ENCODE data around the gene PSME4. TPM values are rescaled to one million over a fixed set of nuclear protein-coding genes. Genes with fewer than 3 reads are reported as not detected.

PSME4 gene
- total and polyA plus RNA-seq, 10 of the 15 experiments (the other 5 are each of a cell fraction or from before 2014, with no cell fraction given): 11.1 to 56.2 (median 32.1) TPM

DNA sequence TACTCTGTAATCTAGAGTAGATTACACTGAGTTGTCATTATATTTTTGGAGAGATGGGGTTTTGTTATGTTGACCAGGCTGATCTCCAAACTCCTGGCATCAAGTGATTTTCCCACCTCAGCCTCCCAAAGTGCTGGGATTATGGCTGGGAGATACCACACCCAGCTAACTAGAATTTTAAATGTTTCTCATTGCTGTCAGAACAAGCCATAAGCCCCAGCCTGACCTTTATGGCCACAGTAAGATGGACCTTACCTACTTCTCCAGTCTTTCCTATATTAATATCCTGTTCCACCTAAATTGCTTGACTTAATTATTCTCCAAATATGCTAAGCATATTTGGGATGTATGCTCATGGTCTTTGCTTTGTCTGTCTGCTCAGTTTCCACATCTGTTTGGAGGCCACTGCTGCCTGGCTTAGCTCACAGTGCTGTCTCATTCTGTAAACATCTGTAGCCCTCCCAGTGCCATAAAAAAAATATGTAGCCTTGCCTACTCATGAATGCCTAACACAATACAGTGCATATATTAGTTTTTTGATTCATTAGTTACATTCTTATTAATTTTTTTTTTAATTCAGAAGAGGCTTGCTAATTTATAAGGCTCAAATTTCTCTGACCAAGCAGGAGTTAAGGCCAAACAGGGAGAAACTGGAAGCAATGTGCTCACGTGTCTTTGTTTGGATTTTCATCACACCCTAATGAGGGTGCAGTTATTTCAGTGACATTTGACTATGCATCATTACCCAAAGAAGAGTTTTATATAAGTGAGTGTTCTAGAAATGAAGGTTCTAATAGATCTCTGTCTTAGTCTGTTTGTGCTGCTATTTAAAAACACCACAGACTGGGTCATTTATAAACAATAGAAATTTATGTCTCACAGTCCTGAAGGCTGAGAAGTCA is 45.3 kb upstream of the PSME4 start:
- intact Hi-C loops (cut with micrococcal nuclease; ENCODE audit: unreplicated experiment): no loop called here
- CTCF ChIA-PET: no interaction called here

More for the DNA sequence above, 45.3 kb upstream of the PSME4 start:
- ATAC-seq (no peak), DNase-seq (ENCODE audit: low read depth, low spot score) (no peak), FAIRE-seq (no peak)
- no peak overlapping the region for H3K4me2 ChIP-seq (ENCODE audit: control insufficient read depth, insufficient read depth)
- POLR2A ChIA-PET: interaction anchor here (0.6 to 0.7 kb wide), 2 partner anchors 224 to 784 kb away, joined by 3 to 4 read pairs; no protein-coding TSS in a partner anchor
- BruUV-seq (replicated peaks): no TSS peak
- H3K9me3 ChIP-seq (replicated peaks; ENCODE audit: control insufficient read depth, insufficient read depth, low read length): no peaks in the 10 kb centered on the region; the same call in 2 of the 3 replicates
- no peak for TF ChIP-seq RELA (IDR thresholded peaks at IDR 0.05; ENCODE audit: borderline replicate concordance, partially characterized antibody)
- no peak for TF ChIP-seq CBX5 (IDR thresholded peaks at IDR 0.05; ENCODE audit: low read depth)
- TF ChIP-seq BHLHE40 (IDR thresholded peaks at IDR 0.05; ENCODE audit: borderline replicate concordance in 1 of 2, low read depth in 2 of 2, low read length in 1 of 2): no peak
- no peak for TF ChIP-seq ESRRA (IDR thresholded peaks at IDR 0.05; ENCODE audit: low read length)
- TF ChIP-seq, protein P1, sequence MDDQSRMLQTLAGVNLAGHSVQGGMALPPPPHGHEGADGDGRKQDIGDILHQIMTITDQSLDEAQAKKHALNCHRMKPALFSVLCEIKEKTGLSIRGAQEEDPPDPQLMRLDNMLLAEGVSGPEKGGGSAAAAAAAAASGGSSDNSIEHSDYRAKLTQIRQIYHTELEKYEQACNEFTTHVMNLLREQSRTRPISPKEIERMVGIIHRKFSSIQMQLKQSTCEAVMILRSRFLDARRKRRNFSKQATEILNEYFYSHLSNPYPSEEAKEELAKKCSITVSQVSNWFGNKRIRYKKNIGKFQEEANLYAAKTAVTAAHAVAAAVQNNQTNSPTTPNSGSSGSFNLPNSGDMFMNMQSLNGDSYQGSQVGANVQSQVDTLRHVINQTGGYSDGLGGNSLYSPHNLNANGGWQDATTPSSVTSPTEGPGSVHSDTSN (IDR thresholded peaks at IDR 0.05; ENCODE audit: insufficient replicate concordance, low read depth, low read length): no peak
- no peak for TF ChIP-seq ZSCAN29 (IDR thresholded peaks at IDR 0.05)
- TF ChIP-seq, protein P2, sequence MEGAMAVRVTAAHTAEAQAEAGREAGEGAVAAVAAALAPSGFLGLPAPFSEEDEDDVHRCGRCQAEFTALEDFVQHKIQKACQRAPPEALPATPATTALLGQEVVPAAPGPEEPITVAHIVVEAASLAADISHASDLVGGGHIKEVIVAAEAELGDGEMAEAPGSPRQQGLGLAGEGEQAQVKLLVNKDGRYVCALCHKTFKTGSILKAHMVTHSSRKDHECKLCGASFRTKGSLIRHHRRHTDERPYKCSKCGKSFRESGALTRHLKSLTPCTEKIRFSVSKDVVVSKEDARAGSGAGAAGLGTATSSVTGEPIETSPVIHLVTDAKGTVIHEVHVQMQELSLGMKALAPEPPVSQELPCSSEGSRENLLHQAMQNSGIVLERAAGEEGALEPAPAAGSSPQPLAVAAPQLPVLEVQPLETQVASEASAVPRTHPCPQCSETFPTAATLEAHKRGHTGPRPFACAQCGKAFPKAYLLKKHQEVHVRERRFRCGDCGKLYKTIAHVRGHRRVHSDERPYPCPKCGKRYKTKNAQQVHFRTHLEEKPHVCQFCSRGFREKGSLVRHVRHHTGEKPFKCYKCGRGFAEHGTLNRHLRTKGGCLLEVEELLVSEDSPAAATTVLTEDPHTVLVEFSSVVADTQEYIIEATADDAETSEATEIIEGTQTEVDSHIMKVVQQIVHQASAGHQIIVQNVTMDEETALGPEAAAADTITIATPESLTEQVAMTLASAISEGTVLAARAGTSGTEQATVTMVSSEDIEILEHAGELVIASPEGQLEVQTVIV (IDR thresholded peaks at IDR 0.05; ENCODE audit: borderline replicate concordance, partially characterized antibody): no peak
- no peak for TF ChIP-seq JUNB (IDR thresholded peaks at IDR 0.05)
- TF ChIP-seq SMC3 (IDR thresholded peaks at IDR 0.05; ENCODE audit: borderline replicate concordance, low read length): no peak
- TF ChIP-seq CBFB (IDR thresholded peaks at IDR 0.05; ENCODE audit: low read depth): no peak
- RAD21 ChIA-PET (ENCODE audit: unreplicated experiment): no interaction called here
- no peak overlapping the region for H2AFZ ChIP-seq (ENCODE audit: control insufficient read depth, low read depth, low read length)
- no peaks in the 10 kb centered on the region for H3K27me3 ChIP-seq (replicated peaks in 1 of 2; ENCODE audit: control insufficient read depth in 2 of 2, insufficient read depth in 2 of 2, low read length in 1 of 2)
- no peak overlapping the region for H3K9ac ChIP-seq (ENCODE audit: control insufficient read depth, insufficient read depth, low read length)
- WGBS (ENCODE audit: insufficient coverage, insufficient replicate concordance, low lambda C conversion rate, missing lambda C conversion rate): 41% methylated on average over 1 of the region's 1 CpG
- H3K4me1 ChIP-seq (ENCODE audit: control insufficient read depth, insufficient read depth, low read length): peaks cover 5% of the 10 kb centered on the region
- H3K4me3 ChIP-seq: no peak overlapping the region
- H3K27ac ChIP-seq (ENCODE audit: control insufficient read depth, insufficient read depth): no peak overlapping the region
- H4K20me1 ChIP-seq (ENCODE audit: control insufficient read depth, insufficient read depth): no peaks in the 10 kb centered on the region
- no peaks in the 10 kb centered on the region for H3K79me2 ChIP-seq (ENCODE audit: control insufficient read depth, insufficient read depth, low read length)
- in situ Hi-C loops (cut with MboI): no loop called here
- SMC1A ChIA-PET (ENCODE audit: uncharacterized antibody, unreplicated experiment): no interaction called here
- no peaks in the 10 kb centered on the region for H3K36me3 ChIP-seq (ENCODE audit: control insufficient read depth in 2 of 2, insufficient read depth in 2 of 2, low read length in 1 of 2)

Measured in GM12878 (cell line).